HepG2 (cell line): Measurements from ENCODE around the gene SNRNP48. TPM values are rescaled to one million over a fixed set of nuclear protein-coding genes. Genes with fewer than 3 reads are reported as not detected.

ENCODE experiments used
- AKNA ChIP-seq: sonication (generic); formaldehyde crosslinking; IDR thresholded peaks from 2 replicates; pipeline ENCODE4 v1.4.0; 2020; ENCODE audit warnings: missing genetic modification reagents, borderline replicate concordance
- GLMP ChIP-seq: sonication (generic); formaldehyde crosslinking; IDR thresholded peaks from 2 replicates; pipeline ENCODE4 v1.9.0; 2021; ENCODE audit warnings: missing genetic modification reagents, mild to moderate bottlenecking, borderline replicate concordance
- HMGXB3 ChIP-seq: sonication (generic); formaldehyde crosslinking; IDR thresholded peaks from 2 replicates; pipeline ENCODE4 v1.4.0; 2020; ENCODE audit warnings: missing genetic modification reagents, borderline replicate concordance
- LCORL ChIP-seq, 2 experiments: fragments of 450-650 bp in 1 of 2; sonication (generic) in 1 of 2; formaldehyde crosslinking in 1 of 2; IDR thresholded peaks; 2 replicates each; pipeline versions ENCODE4 v1.5.0 to v1.6.1; 2017 to 2020; ENCODE audit warnings: antibody characterized with exemption in 1 of 2, missing genetic modification reagents in 1 of 2
- ZBTB34 ChIP-seq: sonication (generic); formaldehyde crosslinking; IDR thresholded peaks from 2 replicates; pipeline ENCODE4 v1.8.0; 2022; ENCODE audit warnings: mild to moderate bottlenecking, missing genetic modification reagents
- ZNF205 ChIP-seq: IDR thresholded peaks from 2 replicates; pipeline ENCODE4 v1.6.1; 2018; ENCODE audit warnings: missing biosample characterization, missing genetic modification reagents
- ZNF224 ChIP-seq: sonication (generic); formaldehyde crosslinking; IDR thresholded peaks from 2 replicates; pipeline ENCODE4 v1.5.0; 2020; ENCODE audit warnings: mild to moderate bottlenecking, missing genetic modification reagents
- ZNF232 ChIP-seq: sonication (generic); formaldehyde crosslinking; IDR thresholded peaks from 2 replicates; pipeline ENCODE4 v1.4.0; 2020; ENCODE audit warnings: missing genetic modification reagents, borderline replicate concordance
- ZNF432 ChIP-seq: sonication (generic); formaldehyde crosslinking; IDR thresholded peaks from 2 replicates; pipeline ENCODE4 v1.5.0; 2020; ENCODE audit warnings: missing genetic modification reagents, mild to moderate bottlenecking, borderline replicate concordance
- ZNF564 ChIP-seq: sonication (generic); formaldehyde crosslinking; IDR thresholded peaks from 2 replicates; pipeline ENCODE4 v1.8.1; 2023; ENCODE audit warnings: mild to moderate bottlenecking, missing genetic modification reagents
- ZNF710 ChIP-seq: sonication (generic); formaldehyde crosslinking; IDR thresholded peaks from 2 replicates; pipeline ENCODE4 v1.5.0; 2020; ENCODE audit warnings: mild to moderate bottlenecking, missing genetic modification reagents, borderline replicate concordance
- ZNF713 ChIP-seq: sonication (generic); formaldehyde crosslinking; IDR thresholded peaks from 2 replicates; pipeline ENCODE4 v1.4.0; 2020; ENCODE audit warnings: mild to moderate bottlenecking, missing genetic modification reagents
- ZNF747 ChIP-seq: sonication (generic); formaldehyde crosslinking; IDR thresholded peaks from 2 replicates; pipeline ENCODE4 v1.8.1; 2023; ENCODE audit warnings: missing genetic modification reagents, mild to moderate bottlenecking, borderline replicate concordance
- ZNF891 ChIP-seq: sonication (generic); formaldehyde crosslinking; IDR thresholded peaks from 2 replicates; pipeline ENCODE4 v1.5.0; 2020; ENCODE audit warnings: mild to moderate bottlenecking, missing genetic modification reagents
- polyA plus RNA-seq, 8 experiments: library from polyadenylated mRNA; depleted of rRNA in 3 of 8; stranded (reverse) in 7 of 8; unstranded in 1 of 8; fragments of >200 nt; fragmentation: Illumina TruSeq in 4 of 8; extraction: Trizol in 4 of 8; gene quantifications; 2 replicates each; pipeline versions ENCODE4 v1.2.1 to v1.2.3, GENCODE V29; 2011 to 2016; ENCODE audit warnings: low read depth in 4 of 8, missing spikeins in 1 of 8, mixed read lengths in 1 of 8; ENCODE audit not compliant: insufficient read depth in 1 of 8
- total RNA-seq, 5 experiments: library from RNA; depleted of rRNA; stranded (reverse); fragments of >200 nt; fragmentation: Illumina TruSeq; extraction: Trizol; gene quantifications; 2 replicates each; pipeline ENCODE4 v1.2.3, GENCODE V29; 2016; ENCODE audit warnings: low read depth in 1 of 5

SNRNP48 gene
- total and polyA plus RNA-seq, 2 of the 13 experiments (the other 11 are each of a cell fraction or from before 2014, with no cell fraction given) = 17.5 to 47.5 TPM

- no peak for TF ChIP-seq GLMP
- no peak for TF ChIP-seq AKNA
- no peak for TF ChIP-seq ZNF747
- 0 out of 2 replicates have a peak, but pooled peaks have one; percentile 13 for TF ChIP-seq ZNF205
- TF ChIP-seq ZNF432 (CRISPR knock-in tag) = no peak
- TF ChIP-seq ZNF713 (CRISPR knock-in tag) = no peak
- TF ChIP-seq ZNF710 (CRISPR knock-in tag) = no peak
- 0 out of 2 replicates have a peak, but pooled peaks have one; percentile 40 for TF ChIP-seq ZNF224 (CRISPR knock-in tag)
- TF ChIP-seq LCORL (IDR thresholded peaks at IDR 0.05) = no peak
- TF ChIP-seq LCORL (CRISPR knock-in tag; IDR thresholded peaks at IDR 0.05) = 0 out of 2 replicates have a peak, but pooled peaks have one; percentile 20
- no peak for TF ChIP-seq ZNF232 (CRISPR knock-in tag)
- TF ChIP-seq HMGXB3 (CRISPR knock-in tag) = no peak
- no peak for TF ChIP-seq ZNF891
- no peak for TF ChIP-seq ZNF564
- TF ChIP-seq ZBTB34 (CRISPR knock-in tag) = no peak
Observed at GRCh38 chr6:7580927-7581618, 8.9 kb upstream of the SNRNP48 start (continued).
